ENCODE data around the gene CCDC192.
"Not testable (repeated sequence)": the region's sequence is repeated elsewhere in the genome, so short reads cannot be mapped to it uniquely, and the experiment has no call there.

CCDC192 gene

DNA sequence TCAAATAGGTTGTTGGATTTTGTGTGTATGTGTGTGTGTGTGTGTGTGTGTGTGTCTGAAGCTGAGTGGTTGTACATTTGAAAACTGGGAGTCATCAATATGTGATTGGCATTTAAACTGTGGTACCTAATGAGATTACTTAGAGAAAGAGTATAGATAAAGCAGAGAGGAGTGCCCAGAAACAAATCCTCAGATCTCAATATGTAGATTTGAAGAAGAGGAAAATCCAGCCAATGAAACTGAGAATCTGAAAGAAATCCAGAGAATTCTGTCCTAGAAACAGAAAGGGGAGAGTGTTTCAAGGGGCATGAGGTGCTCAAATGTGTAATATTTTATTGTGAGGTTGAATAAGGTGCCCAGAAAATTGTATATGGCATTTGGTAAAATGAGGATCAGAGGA is 66.2 kb downstream of the CCDC192 start:
- no peak for DNase-seq

- no peak for DNase-seq
Observed at GRCh38 chr5:127770272-127770671, 67.1 kb downstream of the CCDC192 start.

- DNase-seq = no peak
Observed at GRCh38 chr5:127772531-127772930, 69.3 kb downstream of the CCDC192 start.

DNA sequence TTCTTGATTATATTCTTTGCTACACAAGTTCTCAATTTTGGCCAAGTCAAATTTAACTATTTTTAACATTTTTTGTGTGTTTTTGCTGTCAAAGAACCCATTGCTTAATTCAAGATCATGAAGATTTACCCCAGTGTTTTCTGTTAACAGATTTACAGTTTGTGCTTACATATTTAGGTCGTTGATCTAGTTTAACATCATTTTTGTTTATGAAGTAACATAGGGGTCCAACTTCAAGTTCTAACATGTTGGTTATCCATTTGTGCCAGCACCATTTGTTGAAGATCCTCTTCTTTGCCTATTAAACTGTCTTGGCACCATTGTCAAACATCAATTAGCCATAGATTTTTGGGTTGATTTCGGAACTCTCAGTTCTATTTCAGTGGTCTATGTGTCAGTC is 71.0 kb downstream of the CCDC192 start:
- DNase-seq = no peak

DNA sequence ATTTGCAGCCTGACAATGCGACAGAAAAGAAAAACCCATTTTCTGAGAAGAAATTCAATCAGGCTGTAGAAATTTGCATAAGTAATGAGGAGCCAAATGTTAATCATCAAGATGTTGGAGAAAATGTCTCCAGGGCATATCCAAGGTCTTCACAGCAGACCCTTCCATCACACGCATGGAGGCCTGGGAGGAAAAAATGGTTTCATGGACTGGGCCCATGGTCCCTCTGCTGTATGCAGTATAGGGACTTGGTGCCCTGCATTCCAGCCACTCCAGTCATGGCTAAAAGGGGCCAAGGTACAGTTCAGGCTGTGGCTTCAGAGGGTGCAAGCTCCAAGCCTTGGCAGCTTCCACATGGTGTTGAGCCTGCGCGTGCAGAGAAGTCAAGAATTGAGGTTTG is 73.3 kb downstream of the CCDC192 start:
- DNase-seq = no peak

- no peak for DNase-seq
Observed at GRCh38 chr5:127777957-127778356, 74.8 kb downstream of the CCDC192 start.

DNA sequence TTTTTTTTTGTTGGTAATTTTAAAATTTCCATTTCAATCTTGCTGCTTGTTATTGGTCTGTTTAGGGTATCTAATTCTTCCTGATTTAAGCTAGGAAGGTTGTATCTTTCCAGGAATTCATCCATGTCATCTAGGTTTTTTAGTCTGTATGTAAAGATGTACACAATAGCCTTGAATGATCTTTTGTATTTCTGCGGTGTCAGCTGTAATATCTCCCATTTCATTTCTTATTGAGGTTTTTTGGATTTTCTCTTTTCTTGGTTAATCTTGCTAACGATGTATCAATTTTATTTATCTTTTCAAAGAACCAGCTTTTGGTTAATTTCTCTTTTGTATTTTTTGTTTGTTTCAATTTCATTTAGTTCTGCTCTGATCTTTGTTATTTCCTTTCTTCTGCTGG is 79.3 kb downstream of the CCDC192 start:
- DNase-seq = not testable (repeated sequence)

DNA sequence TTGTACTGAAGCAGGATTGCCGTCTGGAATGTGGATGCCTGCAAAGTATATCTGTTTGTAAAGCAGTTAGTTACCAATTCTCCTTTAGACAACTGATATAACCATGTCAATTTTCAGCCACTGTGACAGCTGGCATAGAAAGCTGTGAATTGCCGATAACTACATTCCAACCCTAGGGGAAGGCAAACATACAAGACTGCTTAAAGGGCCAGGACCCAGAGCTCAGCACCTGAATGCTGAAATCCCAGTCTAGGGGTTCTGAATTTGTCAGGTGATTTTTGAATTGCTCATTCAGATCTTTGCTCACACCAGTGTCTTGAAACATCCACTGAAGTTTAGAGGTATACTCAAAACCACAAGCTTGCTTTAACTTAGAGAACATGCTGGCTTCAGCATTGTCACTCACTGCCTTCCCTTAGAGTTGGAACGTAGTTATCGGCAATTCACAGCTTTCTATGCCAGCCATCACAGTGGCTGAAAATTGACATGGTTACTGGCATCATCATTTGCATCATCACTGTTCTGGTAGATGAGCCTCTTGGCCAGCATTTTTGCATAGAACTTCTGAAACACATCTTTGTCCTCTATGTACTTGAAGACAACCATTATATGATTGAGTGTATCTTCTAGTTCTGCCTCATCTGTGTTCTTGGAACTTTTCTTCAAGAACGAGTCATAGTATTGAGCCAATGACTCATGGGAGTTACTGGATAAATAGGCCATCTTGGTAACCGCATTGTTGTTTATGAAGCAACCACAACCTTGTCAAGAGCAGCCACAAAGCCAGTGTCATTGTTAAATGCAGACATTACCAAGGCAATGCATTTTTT is 82.1 kb downstream of the CCDC192 start:
- DNase-seq = peak; percentile 5 to 41

- DNase-seq = no peak
Observed at GRCh38 chr5:127791439-127791838, 88.2 kb downstream of the CCDC192 start.

GRCh38 chr5:127791908-127792307 is 88.7 kb downstream of the CCDC192 start:
- not testable (repeated sequence) for DNase-seq

DNA sequence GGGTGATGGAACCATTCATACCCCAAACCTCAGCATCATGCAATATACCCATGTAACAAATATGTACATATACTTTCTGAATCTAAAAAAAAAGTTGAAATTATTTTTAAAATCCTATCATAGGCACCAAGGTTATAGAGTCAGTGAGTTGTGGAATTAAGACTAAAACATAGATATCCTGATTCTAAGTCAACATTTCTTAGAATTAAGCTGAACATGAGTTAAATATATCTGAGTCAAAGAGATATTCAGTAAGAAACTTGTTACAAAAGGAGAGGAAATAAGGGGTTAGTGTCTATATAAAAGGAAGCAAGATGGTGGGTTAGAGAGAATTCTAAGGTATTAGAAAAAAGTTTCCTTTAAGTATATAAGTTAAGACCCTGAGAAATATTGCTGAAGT is 89.9 kb downstream of the CCDC192 start:
- no peak for DNase-seq

GRCh38 chr5:127793879-127794278 is 90.7 kb downstream of the CCDC192 start:
- no peak for DNase-seq

GRCh38 chr5:127796211-127796610 is 93.0 kb downstream of the CCDC192 start:
- no peak for DNase-seq

DNA sequence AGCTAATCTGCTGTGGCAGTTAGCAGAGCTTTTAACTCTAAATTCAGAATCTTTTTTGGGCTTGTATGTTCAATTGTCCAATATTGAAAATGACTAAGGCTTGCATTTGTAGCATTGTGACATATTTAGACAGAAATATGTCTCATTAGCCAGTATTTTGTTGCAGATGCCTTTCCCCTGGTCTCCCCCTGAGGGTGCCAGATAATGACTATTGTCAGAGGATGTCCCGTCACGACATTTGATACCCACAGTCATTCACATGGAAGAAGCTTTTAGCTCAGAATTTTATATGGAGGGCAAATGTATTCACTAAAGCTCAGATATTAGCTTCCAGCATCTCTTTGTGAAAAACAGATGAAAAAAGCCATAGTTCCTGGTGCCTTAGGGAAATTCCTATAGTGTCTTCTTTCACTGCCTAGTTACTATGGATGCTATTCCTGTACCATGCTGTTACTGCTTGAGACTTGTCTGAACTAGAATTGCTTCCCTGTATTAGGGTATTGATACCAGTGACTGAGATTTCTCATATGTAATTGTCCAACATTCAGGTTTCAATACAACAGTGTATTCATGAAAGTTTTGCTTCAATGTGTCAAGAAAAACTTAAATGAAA is 96.2 kb downstream of the CCDC192 start:
- no peak for DNase-seq

DNA sequence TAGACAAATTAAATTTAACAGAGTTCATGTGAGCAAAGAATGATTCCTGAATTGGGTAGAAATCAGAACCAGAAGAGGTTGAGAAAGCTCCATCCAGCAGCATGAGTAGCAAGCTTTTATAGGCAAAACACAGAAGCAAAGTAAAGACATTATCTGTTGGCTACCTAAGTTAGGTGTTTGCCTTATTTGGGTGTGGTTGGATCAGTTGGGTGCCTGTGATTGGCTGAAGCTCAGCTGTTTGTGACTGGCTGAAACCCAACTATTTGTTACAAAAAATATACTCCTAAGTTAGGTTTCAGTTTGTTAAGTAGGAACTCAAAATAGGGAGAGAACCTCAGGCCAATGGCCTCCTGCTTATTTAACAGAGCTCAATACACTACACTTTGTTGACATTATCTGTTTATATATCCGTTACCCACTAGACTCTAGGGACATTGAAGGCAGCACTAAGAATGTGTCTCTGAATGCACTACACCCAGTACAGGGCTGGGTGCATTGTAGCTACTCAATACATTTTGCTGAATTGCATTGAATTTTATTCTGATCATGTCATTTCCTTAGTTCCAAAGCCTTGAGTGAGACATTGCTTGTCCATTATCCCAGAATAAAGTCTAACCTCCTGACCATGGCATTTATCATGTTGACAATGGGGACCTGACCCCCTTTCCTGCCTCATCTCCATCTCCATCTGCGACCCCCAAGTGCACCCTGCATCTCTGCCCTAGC is 98.7 kb downstream of the CCDC192 start:
- DNase-seq = no peak

DNA sequence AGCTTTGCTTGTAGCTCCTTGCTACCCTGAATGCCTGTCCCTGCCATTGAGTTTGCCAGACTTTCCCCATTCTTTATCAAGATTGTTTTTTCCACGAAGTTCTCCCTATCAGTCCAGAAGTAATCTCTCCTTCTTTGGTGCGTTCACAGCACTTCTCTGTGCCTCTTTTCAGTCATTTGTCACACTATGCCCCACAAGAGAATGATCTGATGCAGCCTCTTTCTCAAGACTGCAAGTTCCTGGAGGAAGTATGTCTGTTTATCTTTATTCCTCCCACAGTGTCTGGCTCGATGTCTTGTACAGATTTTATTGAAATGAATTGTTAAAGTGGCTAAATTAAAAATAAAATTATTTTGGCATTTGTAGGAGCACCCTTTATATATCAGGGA is 99.3 kb downstream of the CCDC192 start:
- no peak for DNase-seq

GRCh38 chr5:127804886-127805426 is 101.8 kb downstream of the CCDC192 start:
- no peak for DNase-seq

DNA sequence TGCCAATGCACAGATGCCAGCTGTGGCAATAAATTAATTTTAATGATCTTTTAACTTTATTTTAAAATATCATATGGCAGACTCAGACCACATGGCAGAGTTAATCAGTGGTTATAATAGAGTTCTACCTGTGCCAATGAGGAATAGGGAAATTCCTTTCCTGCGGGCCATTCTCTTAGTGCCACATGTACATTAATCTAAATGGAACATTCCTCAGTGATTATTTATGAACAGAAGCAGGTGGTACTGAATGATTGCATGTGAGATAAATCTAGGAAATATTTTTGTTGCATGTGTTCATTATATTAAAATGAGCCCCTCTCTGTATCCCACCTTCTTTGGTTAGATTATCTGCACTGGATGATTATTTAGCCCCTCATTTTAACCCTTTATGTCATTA is 102.3 kb downstream of the CCDC192 start:
- DNase-seq = no peak

DNA sequence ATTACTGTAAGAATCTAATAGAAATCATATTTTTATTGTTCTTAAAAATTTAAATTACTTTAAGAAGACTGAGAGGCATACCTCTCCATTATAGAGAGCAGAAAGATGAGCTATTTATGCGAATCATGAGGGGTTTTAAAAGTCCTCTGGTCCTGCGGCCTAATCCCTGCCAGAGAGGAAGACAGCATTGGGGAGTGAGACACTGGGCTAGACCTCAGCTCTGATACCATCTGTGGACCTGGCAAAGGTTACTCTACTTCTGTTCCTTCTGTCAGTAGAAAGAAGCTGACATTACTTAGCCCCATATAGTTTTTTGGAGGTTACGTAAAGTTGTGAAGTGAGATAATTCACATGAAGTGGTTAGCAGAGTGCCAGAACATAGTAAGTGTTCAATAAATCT is 103.6 kb downstream of the CCDC192 start:
- DNase-seq = no peak

GRCh38 chr5:127809533-127809932 is 106.3 kb downstream of the CCDC192 start:
- no peak for DNase-seq

- DNase-seq = no peak
Observed at GRCh38 chr5:127810017-127810416, 106.8 kb downstream of the CCDC192 start.

- DNase-seq = no peak
Observed at GRCh38 chr5:127810707-127811490, 107.7 kb downstream of the CCDC192 start.

DNA sequence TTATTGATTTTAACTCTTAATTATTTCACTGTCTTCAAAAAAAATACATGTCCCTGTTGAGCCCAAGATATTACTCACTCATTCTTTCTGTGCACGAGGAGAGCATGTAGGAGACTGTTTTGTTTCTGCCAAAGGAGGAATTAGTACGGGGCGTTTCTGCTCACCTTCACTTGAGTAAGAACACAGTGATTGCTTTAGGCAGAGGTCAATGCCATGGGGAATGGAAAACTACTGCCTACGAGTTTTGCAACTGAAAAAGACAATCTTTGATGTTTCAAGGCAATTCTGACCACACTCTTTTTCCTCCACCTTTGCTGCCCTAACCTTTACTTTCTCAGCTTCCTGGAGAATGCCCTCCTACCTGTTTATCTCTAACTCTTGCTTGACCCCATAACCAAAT is 109.4 kb downstream of the CCDC192 start:
- no peak for DNase-seq
